T-helper 1 cell treated with Interleukin-12 subunit alpha and Interleukin-12 subunit beta and Interleukin-4 antibody, amounts not matched to agents 30 μg/mL and 1 μg/mL, for 36 hours (primary cell): ENCODE data around the gene CSH1.
"Not testable (repeated sequence)": the region's sequence is repeated elsewhere in the genome, so short reads cannot be mapped to it uniquely, and the experiment has no call there.

Experiments used
- H3K27ac Mint-ChIP-seq: one replicate; pipeline ENCODE4 v1.8.0; 2021; ENCODE audit warnings: mild to moderate bottlenecking, mixed read lengths
- H3K27me3 Mint-ChIP-seq: one replicate; pipeline ENCODE4 v1.8.0; 2021; ENCODE audit warnings: low read depth, mixed read lengths
- H3K36me3 Mint-ChIP-seq: one replicate; pipeline ENCODE4 v1.8.0; 2021; ENCODE audit warnings: low read depth, mixed read lengths
- H3K4me1 Mint-ChIP-seq: one replicate; pipeline ENCODE4 v1.8.0; 2021; ENCODE audit warnings: low read depth, mixed read lengths
- H3K4me3 Mint-ChIP-seq: one replicate; pipeline ENCODE4 v1.8.0; 2021; ENCODE audit warnings: mild to moderate bottlenecking, moderate library complexity, mixed read lengths
- H3K9me3 Mint-ChIP-seq: one replicate; pipeline ENCODE4 v1.8.0; 2021; ENCODE audit warnings: mixed read lengths

The CSH1 gene

GRCh38 chr17:63896524-63897354, at the start of gene CSH1:
TSS of gene CSH1 (minus strand) at chr17:63896574. CDS start at chr17:63896511, 63 bp downstream.
- H3K27me3 Mint-ChIP-seq, result peaks cover 35% of the 10 kb centered on the region
- H3K4me1 Mint-ChIP-seq, H3K27ac Mint-ChIP-seq, H3K9me3 Mint-ChIP-seq, H3K36me3 Mint-ChIP-seq, H3K4me3 Mint-ChIP-seq: not testable (repeated sequence)

- H3K27ac Mint-ChIP-seq, result no peak overlapping the region
Observed at GRCh38 chr17:63945784-63946439, 49.5 kb upstream of the CSH1 start.

GRCh38 chr17:63944736-63945499, 48.5 kb upstream of the CSH1 start:
- H3K36me3 Mint-ChIP-seq, result no peaks in the 10 kb centered on the region
- peak overlapping the region; percentile 45 for H3K4me3 Mint-ChIP-seq
- H3K9me3 Mint-ChIP-seq, result no peaks in the 10 kb centered on the region
- no peak overlapping the region for H3K27ac Mint-ChIP-seq
- H3K4me1 Mint-ChIP-seq, result peaks cover 12% of the 10 kb centered on the region
- peaks cover 4% of the 10 kb centered on the region for H3K27me3 Mint-ChIP-seq

More at GRCh38 chr17:63945784-63946439, 49.5 kb upstream of the CSH1 start:
- H3K4me3 Mint-ChIP-seq, result no peak overlapping the region
- peaks cover 12% of the 10 kb centered on the region for H3K4me1 Mint-ChIP-seq
- H3K27me3 Mint-ChIP-seq, result peaks cover 4% of the 10 kb centered on the region
- H3K36me3 Mint-ChIP-seq, result no peaks in the 10 kb centered on the region
- H3K9me3 Mint-ChIP-seq, result no peaks in the 10 kb centered on the region

GRCh38 chr17:63943745-63944144, 47.4 kb upstream of the CSH1 start:
- no peak overlapping the region for H3K4me3 Mint-ChIP-seq
- peaks cover 19% of the 10 kb centered on the region for H3K4me1 Mint-ChIP-seq
- H3K9me3 Mint-ChIP-seq, result no peaks in the 10 kb centered on the region
- no peak overlapping the region for H3K27ac Mint-ChIP-seq
- no peaks in the 10 kb centered on the region for H3K36me3 Mint-ChIP-seq
- H3K27me3 Mint-ChIP-seq, result peaks cover 4% of the 10 kb centered on the region

- Mint-ChIP-seq H3K9me3 (no peaks in the 10 kb centered on the region), H3K27ac (no peak overlapping the region), H3K27me3 (peaks cover 4% of the 10 kb centered on the region), H3K4me3 (no peak overlapping the region), H3K4me1 (peaks cover 24% of the 10 kb centered on the region), H3K36me3 (no peaks in the 10 kb centered on the region)
Observed at GRCh38 chr17:63942309-63942985, 46.1 kb upstream of the CSH1 start.

GRCh38 chr17:63941751-63942150, 45.4 kb upstream of the CSH1 start:
- H3K9me3 Mint-ChIP-seq, result no peaks in the 10 kb centered on the region
- H3K4me3 Mint-ChIP-seq, result no peak overlapping the region
- no peak overlapping the region for H3K27ac Mint-ChIP-seq
- H3K4me1 Mint-ChIP-seq, result peaks cover 22% of the 10 kb centered on the region
- H3K27me3 Mint-ChIP-seq, result peaks cover 4% of the 10 kb centered on the region
- no peaks in the 10 kb centered on the region for H3K36me3 Mint-ChIP-seq

GRCh38 chr17:63941162-63941561, 44.8 kb upstream of the CSH1 start:
- no peaks in the 10 kb centered on the region for H3K9me3 Mint-ChIP-seq
- H3K36me3 Mint-ChIP-seq, result no peaks in the 10 kb centered on the region
- peaks cover 18% of the 10 kb centered on the region for H3K4me1 Mint-ChIP-seq
- peaks cover 5% of the 10 kb centered on the region for H3K27me3 Mint-ChIP-seq
- no peak overlapping the region for H3K4me3 Mint-ChIP-seq
- H3K27ac Mint-ChIP-seq, result no peak overlapping the region

GRCh38 chr17:63940584-63940983, 44.2 kb upstream of the CSH1 start:
- Mint-ChIP-seq H3K36me3 (no peaks in the 10 kb centered on the region), H3K9me3 (no peaks in the 10 kb centered on the region), H3K27ac (no peak overlapping the region), H3K4me1 (peaks cover 16% of the 10 kb centered on the region), H3K4me3 (no peak overlapping the region), H3K27me3 (peaks cover 8% of the 10 kb centered on the region)

- Mint-ChIP-seq H3K4me1 (peaks cover 12% of the 10 kb centered on the region), H3K27me3 (peaks cover 8% of the 10 kb centered on the region), H3K4me3 (no peak overlapping the region), H3K36me3 (no peaks in the 10 kb centered on the region), H3K27ac (no peak overlapping the region), H3K9me3 (no peaks in the 10 kb centered on the region)
Observed at GRCh38 chr17:63939884-63940283, 43.5 kb upstream of the CSH1 start.

- Mint-ChIP-seq H3K36me3 (no peaks in the 10 kb centered on the region), H3K27me3 (peaks cover 6% of the 10 kb centered on the region), H3K4me1 (peaks cover 12% of the 10 kb centered on the region), H3K4me3 (no peak overlapping the region), H3K27ac (no peak overlapping the region), H3K9me3 (no peaks in the 10 kb centered on the region)
Observed at GRCh38 chr17:63939401-63939800, 43.0 kb upstream of the CSH1 start.

GRCh38 chr17:63937920-63938319, 41.5 kb upstream of the CSH1 start:
- H3K4me3 Mint-ChIP-seq, result no peak overlapping the region
- peaks cover 4% of the 10 kb centered on the region for H3K27me3 Mint-ChIP-seq
- peaks cover 12% of the 10 kb centered on the region for H3K4me1 Mint-ChIP-seq

GRCh38 chr17:63937319-63937718, 40.9 kb upstream of the CSH1 start:
- H3K4me3 Mint-ChIP-seq, result no peak overlapping the region
- no peaks in the 10 kb centered on the region for H3K9me3 Mint-ChIP-seq
- H3K27me3 Mint-ChIP-seq, result peaks cover 4% of the 10 kb centered on the region
- no peaks in the 10 kb centered on the region for H3K36me3 Mint-ChIP-seq
- peaks cover 12% of the 10 kb centered on the region for H3K4me1 Mint-ChIP-seq
- H3K27ac Mint-ChIP-seq, result no peak overlapping the region

More at GRCh38 chr17:63937920-63938319, 41.5 kb upstream of the CSH1 start:
- Mint-ChIP-seq H3K27ac (no peak overlapping the region), H3K9me3 (no peaks in the 10 kb centered on the region), H3K36me3 (no peaks in the 10 kb centered on the region)

GRCh38 chr17:63934183-63935112, 38.1 kb upstream of the CSH1 start:
- no peak overlapping the region for H3K27ac Mint-ChIP-seq
- no peak overlapping the region for H3K4me3 Mint-ChIP-seq

More at GRCh38 chr17:63934183-63935112, 38.1 kb upstream of the CSH1 start:
- Mint-ChIP-seq H3K9me3 (no peaks in the 10 kb centered on the region), H3K36me3 (peaks cover 5% of the 10 kb centered on the region), H3K27me3 (peaks cover 4% of the 10 kb centered on the region), H3K4me1 (peaks cover 22% of the 10 kb centered on the region)
